Sigmoid colon (tissue), 7 donors: ENCODE results near the gene PAM16. TPM values are rescaled to one million over a fixed set of nuclear protein-coding genes. Genes with fewer than 3 reads are reported as not detected.

Experiments
- DNase-seq: peaks from one replicate; pipeline ENCODE4 v3.0.0-alpha.2; 2019
- H3K27ac ChIP-seq, 4 donors: fragments of 200-600 bp; sonication (generic); one replicate each; pipeline ENCODE4 v1.5.1; 2016 to 2019; ENCODE audit warnings: mild to moderate bottlenecking in 1 of 4
- H3K27me3 ChIP-seq, 3 donors: fragments of 200-600 bp; sonication (generic); one replicate each; pipeline ENCODE4 v1.5.1; 2019; ENCODE audit warnings: mild to moderate bottlenecking in 1 of 3
- H3K36me3 ChIP-seq, 4 donors: fragments of 200-600 bp; sonication (generic); one replicate each; pipeline ENCODE4 v1.5.1; 2016 to 2019
- H3K4me1 ChIP-seq, 4 donors: fragments of 200-600 bp; sonication (generic); one replicate each; pipeline ENCODE4 v1.5.1; 2017 to 2019
- H3K4me3 ChIP-seq, 4 donors: fragments of 200-600 bp; sonication (generic); one replicate each; pipeline ENCODE4 v1.5.1; 2017 to 2019; ENCODE audit warnings: mild to moderate bottlenecking in 2 of 4, moderate library complexity in 1 of 4
- H3K9me3 ChIP-seq, 4 donors: fragments of 200-600 bp in 3 of 4; sonication (generic) in 3 of 4; one replicate each; pipeline versions ENCODE4 v1.5.1 to v1.6.1; 2013 to 2019
- EP300 ChIP-seq, 4 donors: sonication (generic); formaldehyde crosslinking; IDR thresholded peaks; one replicate each; pipeline ENCODE4 v1.6.1; 2017; ENCODE audit warnings: antibody characterized with exemption in 4 of 4
- POLR2A ChIP-seq, 2 donors: fragments of 450-650 bp; IDR thresholded peaks; one replicate each; pipeline ENCODE4 v1.6.1; 2016; ENCODE audit warnings: antibody characterized with exemption in 2 of 2, mild to moderate bottlenecking in 2 of 2, moderate library complexity in 2 of 2
- POLR2AphosphoS5 ChIP-seq, 4 donors: sonication (generic); formaldehyde crosslinking; IDR thresholded peaks; one replicate each; pipeline ENCODE4 v1.6.1; 2017; ENCODE audit warnings: antibody characterized with exemption in 4 of 4
- WGBS, 2 donors: extraction: QIAGEN DNeasy Blood & Tissue Kit; methylation state at CpG; one replicate each; pipeline ENCODE4 v1.1.7; 2013; 5-methylcytosine and 5-hydroxymethylcytosine counted together
- intact Hi-C: fragments of 100-400 bp; cut with DNase I; formaldehyde crosslinking; loops from one replicate; pipeline ENCODE4 v1.15.1; 2023
- polyA plus RNA-seq, 3 donors: library from polyadenylated mRNA; stranded (reverse); fragments of 200-250 nt; gene quantifications; one replicate each; pipeline ENCODE4 v1.2.3, GENCODE V29; 2013
- total RNA-seq, 4 donors: library from RNA; depleted of rRNA; stranded (reverse); fragments of >200 nt; gene quantifications; one replicate each; pipeline ENCODE4 v1.1.0, GENCODE V29; 2016
- TF ChIP-seq, protein P1 (sequence below), 4 experiments: fragments of 450-650 bp in 3 of 4; fragments of 200-600 bp in 1 of 4; IDR thresholded peaks; one replicate each; pipeline ENCODE4 v1.5.1; 2016 to 2019; ENCODE audit warnings: antibody characterized with exemption in 4 of 4, mild to moderate bottlenecking in 3 of 4, moderate library complexity in 2 of 4
- donor health status: healthy with polysubstance abuse.
- donor health status: Bipolar disorder and iron deficiency.
- donor health status: healthy.

PAM16 gene
- total and polyA plus RNA-seq, 7 donors: 36.0 to 57.0 (median 49.0) TPM

DNA sequence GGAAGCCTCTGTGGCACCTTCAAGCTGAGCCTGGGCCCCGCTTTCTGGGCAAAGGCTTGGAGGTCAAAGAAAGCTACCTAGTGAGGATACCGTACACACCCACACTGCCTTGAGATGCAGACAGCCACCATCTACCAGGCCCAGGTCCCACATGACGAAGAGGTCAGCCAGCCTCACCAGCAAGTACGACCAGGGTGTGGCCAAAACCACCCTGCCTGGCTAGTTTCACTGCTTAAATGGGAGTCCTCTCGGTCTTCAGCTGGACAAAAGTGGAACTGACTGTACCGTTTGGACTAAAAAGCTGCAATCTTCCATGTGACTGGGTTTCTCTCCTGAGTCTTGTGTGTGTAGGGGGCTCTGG is 42.1 kb upstream of the PAM16 start:
- peaks cover 0 to 8% (median 2%) of the 10 kb centered on the region in 4 donors for H3K36me3 ChIP-seq
- no peaks in the 10 kb centered on the region for H3K27me3 ChIP-seq
- 73 to 79% methylated on average over 6 of the region's 6 CpGs for WGBS, 2 donors

DNA sequence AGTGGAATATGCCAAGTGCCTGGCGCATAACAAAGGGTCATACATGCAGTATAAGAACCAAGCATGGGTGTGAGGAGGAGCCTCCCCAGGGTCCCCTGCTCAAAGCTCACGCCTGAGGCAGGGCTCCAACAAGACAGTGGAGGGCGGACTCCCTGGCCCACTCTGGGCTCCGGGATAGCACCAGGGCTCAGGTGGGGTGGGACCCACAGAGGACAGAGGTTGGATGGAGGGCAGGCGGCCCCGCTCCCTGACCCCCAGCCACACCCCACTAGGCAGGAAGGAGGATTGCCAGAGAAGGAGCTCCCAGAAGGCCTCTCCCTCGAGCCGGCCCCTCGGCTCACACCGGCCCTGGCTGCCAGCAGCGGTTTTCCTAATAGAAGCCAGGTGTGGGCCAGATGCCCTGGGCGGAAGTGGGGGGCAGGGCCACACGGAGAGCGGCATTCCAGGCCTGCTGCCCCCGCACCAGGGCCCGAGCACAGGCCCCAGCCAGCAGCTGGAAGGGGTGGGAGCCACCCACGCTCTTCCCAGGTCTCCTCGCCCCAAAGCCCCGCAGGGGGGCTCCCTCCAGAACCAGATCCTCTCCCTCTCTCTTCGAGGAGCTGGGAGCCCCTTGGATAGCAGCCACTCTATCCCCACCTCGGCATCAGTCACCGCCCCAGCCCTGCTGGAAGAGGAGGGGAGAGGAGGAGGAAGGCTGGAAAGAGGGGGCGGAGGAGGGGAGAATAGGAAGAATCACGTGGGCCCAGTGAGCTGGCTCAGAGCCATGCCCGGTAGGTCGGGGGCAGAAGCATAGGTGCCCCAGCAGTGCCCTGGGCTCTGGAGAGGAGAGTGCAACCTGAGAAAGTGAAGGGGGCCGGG is 41.5 kb upstream of the PAM16 start:
- H3K27ac ChIP-seq: peak overlapping the region; percentile 54 to 64 (median 62)
- peaks cover 0 to 28% (median 21%) of the 10 kb centered on the region in 4 donors for H3K4me1 ChIP-seq
- no peaks in the 10 kb centered on the region for H3K9me3 ChIP-seq
- TF ChIP-seq POLR2A (IDR thresholded peaks at IDR 0.05) (no peak), EP300 (IDR thresholded peaks at IDR 0.05) (no peak), POLR2AphosphoS5 (IDR thresholded peaks at IDR 0.05) (peak in 3 of 4 donors; percentile 33 to 39 (median 39))
- TF ChIP-seq, protein P1, sequence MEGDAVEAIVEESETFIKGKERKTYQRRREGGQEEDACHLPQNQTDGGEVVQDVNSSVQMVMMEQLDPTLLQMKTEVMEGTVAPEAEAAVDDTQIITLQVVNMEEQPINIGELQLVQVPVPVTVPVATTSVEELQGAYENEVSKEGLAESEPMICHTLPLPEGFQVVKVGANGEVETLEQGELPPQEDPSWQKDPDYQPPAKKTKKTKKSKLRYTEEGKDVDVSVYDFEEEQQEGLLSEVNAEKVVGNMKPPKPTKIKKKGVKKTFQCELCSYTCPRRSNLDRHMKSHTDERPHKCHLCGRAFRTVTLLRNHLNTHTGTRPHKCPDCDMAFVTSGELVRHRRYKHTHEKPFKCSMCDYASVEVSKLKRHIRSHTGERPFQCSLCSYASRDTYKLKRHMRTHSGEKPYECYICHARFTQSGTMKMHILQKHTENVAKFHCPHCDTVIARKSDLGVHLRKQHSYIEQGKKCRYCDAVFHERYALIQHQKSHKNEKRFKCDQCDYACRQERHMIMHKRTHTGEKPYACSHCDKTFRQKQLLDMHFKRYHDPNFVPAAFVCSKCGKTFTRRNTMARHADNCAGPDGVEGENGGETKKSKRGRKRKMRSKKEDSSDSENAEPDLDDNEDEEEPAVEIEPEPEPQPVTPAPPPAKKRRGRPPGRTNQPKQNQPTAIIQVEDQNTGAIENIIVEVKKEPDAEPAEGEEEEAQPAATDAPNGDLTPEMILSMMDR (IDR thresholded peaks at IDR 0.05): no peak
- H3K27me3 ChIP-seq: no peaks in the 10 kb centered on the region
- intact Hi-C loops: no loop called here
- H3K4me3 ChIP-seq: no peak overlapping the region
- WGBS, 2 donors: 78% methylated on average over 27 of the region's 27 CpGs
- H3K36me3 ChIP-seq: peaks cover 0 to 14% (median 4%) of the 10 kb centered on the region in 4 donors
- DNase-seq: no peak

More for the DNA sequence above, 42.1 kb upstream of the PAM16 start:
- intact Hi-C loops: no loop called here
- TF ChIP-seq, protein P1 (IDR thresholded peaks at IDR 0.05): no peak
- no peak for TF ChIP-seq POLR2AphosphoS5 (IDR thresholded peaks at IDR 0.05)
- TF ChIP-seq POLR2A (IDR thresholded peaks at IDR 0.05): no peak
- no peak for TF ChIP-seq EP300 (IDR thresholded peaks at IDR 0.05)
- H3K4me1 ChIP-seq: peaks cover 0 to 28% (median 18%) of the 10 kb centered on the region in 4 donors
- DNase-seq: no peak
- H3K4me3 ChIP-seq: no peak overlapping the region
- H3K9me3 ChIP-seq: no peaks in the 10 kb centered on the region
- H3K27ac ChIP-seq: peak overlapping the region; percentile 54 to 64 (median 62)

DNA sequence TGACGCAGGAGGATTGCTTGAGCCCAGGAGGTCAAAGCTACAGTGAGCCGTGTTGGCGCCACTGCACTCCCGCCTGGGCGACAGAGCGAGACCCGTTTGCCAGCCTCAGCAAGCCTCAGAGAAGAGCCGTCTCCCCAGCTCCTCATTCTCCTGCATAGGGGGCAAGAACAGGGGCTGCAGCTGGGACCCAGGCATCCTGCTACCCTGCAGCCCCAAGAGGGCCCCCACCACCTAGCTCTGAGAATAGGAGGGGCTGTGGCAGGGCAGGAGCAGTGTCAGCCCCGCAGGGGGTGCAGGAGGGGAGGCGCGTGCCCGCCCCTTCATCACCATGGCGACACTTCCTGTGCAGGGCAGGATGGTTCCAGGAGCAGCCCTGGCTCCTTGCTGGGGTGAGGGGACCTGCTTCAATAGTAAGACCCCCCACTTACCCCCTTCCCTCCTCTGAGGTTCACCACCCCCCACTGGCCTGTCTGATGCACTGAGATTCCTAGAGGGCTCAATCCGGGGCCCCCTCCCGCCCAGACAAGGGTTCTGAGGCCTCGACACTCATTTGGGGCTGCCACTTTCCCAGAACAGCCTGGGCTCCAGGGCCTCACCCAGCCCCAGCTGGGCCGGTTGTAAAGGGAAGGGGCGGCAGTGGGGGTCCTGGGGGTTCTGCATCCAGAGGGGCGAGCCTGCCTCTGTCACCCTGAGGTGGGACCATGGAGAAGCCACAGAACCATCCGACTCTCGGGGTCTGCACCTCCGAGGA is 40.7 kb upstream of the PAM16 start:
- peaks cover 0 to 19% (median 5%) of the 10 kb centered on the region in 4 donors for H3K36me3 ChIP-seq

More for the DNA sequence above, 40.7 kb upstream of the PAM16 start:
- H3K27me3 ChIP-seq: no peaks in the 10 kb centered on the region
- no peak for DNase-seq
- WGBS, 2 donors: 88 to 94% methylated on average over 22 of the region's 22 CpGs
- H3K27ac ChIP-seq: peak overlapping the region; percentile 54 to 64 (median 62)
- H3K4me1 ChIP-seq: peaks cover 0 to 30% (median 21%) of the 10 kb centered on the region in 4 donors
- no peaks in the 10 kb centered on the region for H3K9me3 ChIP-seq
- intact Hi-C loops: no loop called here
- no peak overlapping the region for H3K4me3 ChIP-seq
- TF ChIP-seq POLR2A (IDR thresholded peaks at IDR 0.05) (no peak), EP300 (IDR thresholded peaks at IDR 0.05) (no peak), POLR2AphosphoS5 (IDR thresholded peaks at IDR 0.05) (no peak)
- TF ChIP-seq, protein P1 (IDR thresholded peaks at IDR 0.05): no peak
